HCT116 (cell line): Measurements from ENCODE around the gene TBC1D8. TPM values are rescaled to one million over a fixed set of nuclear protein-coding genes. Genes with fewer than 3 reads are reported as not detected.
A peak's percentile ranks its signal among the peaks of the same experiment; 100 is the strongest.

Experiments
- ATAC-seq: fragments of 200-7000 bp; cut with Tn5 transposase; 2 replicates; pipeline ENCODE4 v1.9.1; 2020; ENCODE audit warnings: mild to moderate bottlenecking, moderate library complexity
- BruUV-seq: library from RNA; stranded (reverse); fragments of 400-500 nt; replicated peaks from 2 replicates; lab custom pipeline; 2021; lab: Mats Ljungman, UMichigan
- CTCF ChIA-PET: fragments of 300-600 bp; sonication (Branson Sonifier 250); formaldehyde crosslinking; loops from one replicate; lab custom pipeline; 2021; ENCODE audit warnings: antibody characterized with exemption; lab: Charles Lee
- POLR2A ChIA-PET: fragments of 300-600, 350-600 bp; sonication (Branson Sonifier 250); formaldehyde crosslinking; loops from one replicate; lab custom pipeline; 2021; ENCODE audit warnings: antibody characterized with exemption; lab: Charles Lee
- RAD21 ChIA-PET, 2 experiments: fragments of 300-600 bp; sonication (Branson Sonifier 250); formaldehyde crosslinking; loops; one replicate each; lab custom pipeline; 2023; ENCODE audit warnings: low total read pairs in 2 of 2; ENCODE audit not compliant: uncharacterized antibody in 2 of 2, unreplicated experiment in 2 of 2, low non-redundant PET in 1 of 2; lab: Charles Lee
- DNase-seq: peaks from one replicate; pipeline ENCODE4 v3.0.0-alpha.2; 2010; ENCODE audit warnings: low read depth, low spot score
- H2AFZ ChIP-seq: fragments of 200-600 bp; shearing (Covaris generic), sonication (generic); 2 replicates; pipeline ENCODE4 v1.6.1; 2017; ENCODE audit warnings: low read depth, mixed run types, mixed read lengths, antibody characterized with exemption, low read length; ENCODE audit not compliant: poor library complexity, severe bottlenecking
- H3K27ac ChIP-seq: 2 replicates; pipeline ENCODE4 v1.5.1; 2012; ENCODE audit warnings: low read depth, low read length
- H3K27me3 ChIP-seq: fragments of 200-600 bp; sonication (generic); 2 replicates; pipeline ENCODE4 v1.6.1; 2016; ENCODE audit warnings: mixed run types, low read length, mixed read lengths; ENCODE audit not compliant: insufficient read depth
- H3K36me3 ChIP-seq, 2 experiments: fragments of 200-500 bp in 1 of 2; fragments of 200-600 bp in 1 of 2; sonication (Bioruptor generic) in 1 of 2; sonication (generic) in 1 of 2; 2 replicates each; pipeline versions ENCODE4 v1.5.1 to v1.6.1; 2014 to 2016; ENCODE audit warnings: low read length in 2 of 2, inconsistent platforms in 1 of 2, mixed read lengths in 1 of 2, mixed run types in 1 of 2; ENCODE audit not compliant: insufficient read depth in 2 of 2, control insufficient read depth in 1 of 2
- H3K4me1 ChIP-seq, 2 experiments: fragments of 200-600 bp in 1 of 2; sonication (generic) in 1 of 2; 2 replicates each; pipeline versions ENCODE4 v1.5.1 to v1.6.1; 2012 to 2017; ENCODE audit warnings: low read length in 2 of 2, inconsistent platforms in 1 of 2, mild to moderate bottlenecking in 1 of 2, mixed read lengths in 1 of 2, mixed run types in 1 of 2, moderate library complexity in 1 of 2; ENCODE audit not compliant: insufficient read depth in 2 of 2, control insufficient read depth in 1 of 2
- H3K4me2 ChIP-seq: fragments of 200-600 bp; sonication (generic); 2 replicates; pipeline ENCODE4 v1.6.1; 2017; ENCODE audit warnings: mixed run types, low read length, mixed read lengths
- H3K4me3 ChIP-seq, 2 experiments: fragments of 200-600 bp in 1 of 2; sonication (generic) in 1 of 2; replicated peaks in 1 of 2; 2 replicates each; pipeline ENCODE4 v1.5.1; 2011 to 2016; ENCODE audit warnings: low read length in 2 of 2, control low read depth in 1 of 2, low read depth in 1 of 2, mild to moderate bottlenecking in 1 of 2, mixed read lengths in 1 of 2, mixed run types in 1 of 2
- H3K79me2 ChIP-seq: fragments of 200-600 bp; sonication (generic); 2 replicates; pipeline ENCODE4 v1.6.1; 2017; ENCODE audit warnings: mild to moderate bottlenecking, mixed run types, low read length, moderate library complexity, mixed read lengths; ENCODE audit not compliant: insufficient read depth
- H3K9ac ChIP-seq: fragments of 200-600 bp; sonication (generic); 2 replicates; pipeline ENCODE4 v1.6.1; 2016; ENCODE audit warnings: low read length, mixed read lengths
- H3K9me2 ChIP-seq: fragments of 200-600 bp; sonication (generic), shearing (Covaris generic); 2 replicates; pipeline ENCODE4 v1.6.1; 2017; ENCODE audit warnings: mixed run types, mild to moderate bottlenecking, moderate library complexity; ENCODE audit not compliant: insufficient read depth
- H3K9me3 ChIP-seq, 2 experiments: fragments of 200-500 bp in 1 of 2; fragments of 200-600 bp in 1 of 2; sonication (Bioruptor generic) in 1 of 2; sonication (generic) in 1 of 2; 2 replicates each; pipeline ENCODE4 v1.6.1; 2014 to 2017; ENCODE audit warnings: low read length in 2 of 2, mixed read lengths in 2 of 2, inconsistent platforms in 1 of 2, low read depth in 1 of 2, mild to moderate bottlenecking in 1 of 2, mixed run types in 1 of 2, moderate library complexity in 1 of 2; ENCODE audit not compliant: control insufficient read depth in 1 of 2, insufficient read depth in 1 of 2
- H4K20me1 ChIP-seq: fragments of 200-600 bp; sonication (generic), shearing (Covaris generic); 2 replicates; pipeline ENCODE4 v1.6.1; 2017; ENCODE audit warnings: mixed run types, mild to moderate bottlenecking, moderate library complexity; ENCODE audit not compliant: insufficient read depth
- ATF3 ChIP-seq: IDR thresholded peaks from 2 replicates; pipeline ENCODE4 v1.6.1; 2012
- CEBPB ChIP-seq: IDR thresholded peaks from 2 replicates; pipeline ENCODE4 v1.6.1; 2012; ENCODE audit warnings: low read depth
- CTCF ChIP-seq, 3 experiments: fragments of 200-600 bp in 1 of 3; sonication (generic) in 1 of 3; IDR thresholded peaks in 2 of 3; conservative IDR thresholded peaks in 1 of 3; 2 replicates each; pipeline ENCODE4 v1.5.1; 2012 to 2017; ENCODE audit warnings: low read depth in 2 of 3, low read length in 2 of 3, antibody characterized with exemption in 1 of 3, borderline replicate concordance in 1 of 3, control low read depth in 1 of 3, mild to moderate bottlenecking in 1 of 3, mixed read lengths in 1 of 3, mixed run types in 1 of 3, moderate library complexity in 1 of 3; ENCODE audit not compliant: insufficient read depth in 1 of 3
- EGR1 ChIP-seq: IDR thresholded peaks from 2 replicates; pipeline ENCODE4 v1.6.1; 2012; ENCODE audit warnings: low read depth
- EZH2 ChIP-seq: fragments of 200-600 bp; sonication (generic); IDR thresholded peaks from 2 replicates; pipeline ENCODE4 v1.6.1; 2017; ENCODE audit warnings: antibody characterized with exemption, mixed run types
- EZH2phosphoT487 ChIP-seq: fragments of 200-600 bp; IDR thresholded peaks from 2 replicates; pipeline ENCODE4 v1.6.1; 2018; ENCODE audit warnings: antibody characterized with exemption, borderline replicate concordance
- JUND ChIP-seq: IDR thresholded peaks from 2 replicates; pipeline ENCODE4 v1.6.1; 2012
- POLR2AphosphoS5 ChIP-seq: IDR thresholded peaks from 2 replicates; pipeline ENCODE4 v1.6.1; 2011; ENCODE audit warnings: mild to moderate bottlenecking, low read depth, low read length, moderate library complexity
- RAD21 ChIP-seq: IDR thresholded peaks from 2 replicates; pipeline ENCODE4 v1.6.1; 2012; ENCODE audit warnings: low read depth, mild to moderate bottlenecking
- SP1 ChIP-seq: IDR thresholded peaks from 2 replicates; pipeline ENCODE4 v1.6.1; 2012; ENCODE audit warnings: low read depth
- ZBTB33 ChIP-seq: IDR thresholded peaks from 2 replicates; pipeline ENCODE4 v1.6.1; 2011; ENCODE audit warnings: mild to moderate bottlenecking, low read length, moderate library complexity; ENCODE audit not compliant: insufficient replicate concordance; ENCODE audit errors: extremely low read depth
- ZNF274 ChIP-seq: fragments of 200-500 bp; sonication (Bioruptor generic); IDR thresholded peaks from 2 replicates; pipeline ENCODE4 v1.6.1; 2014; ENCODE audit warnings: mild to moderate bottlenecking, low read depth, low read length, inconsistent platforms
- intact Hi-C: fragments of 100-400 bp; cut with micrococcal nuclease; formaldehyde crosslinking; loops from 2 replicates; pipeline ENCODE4 v1.10.0; 2022
- total RNA-seq: library from RNA; stranded (reverse); gene quantifications from one replicate; pipeline ENCODE4 v1.2.1, GENCODE V29; 2021; ENCODE audit not compliant: unreplicated experiment

TBC1D8 gene
- total RNA-seq, 1 experiment from 2014 or later, result 44.0 TPM

GRCh38 chr2:101152272-101153076 is 1.3 kb upstream of the TBC1D8 start:
- H3K9me2 ChIP-seq, result no peaks in the 10 kb centered on the region
- H3K79me2 ChIP-seq, result peaks cover 33% of the 10 kb centered on the region
- BruUV-seq, result no TSS peak
- no peaks in the 10 kb centered on the region for H3K36me3 ChIP-seq
- H4K20me1 ChIP-seq, result no peaks in the 10 kb centered on the region; the same call in 1 of the 2 replicates
- ChIA-PET CTCF (interaction anchor here (0.7 to 4.4 kb wide), 14 partner anchors 14 to 545 kb away, joined by 3 to 33 read pairs (median 4); no protein-coding TSS in a partner anchor), RAD21 (interaction anchor here (1.1 to 1.8 kb wide), 4 partner anchors 115 to 558 kb away, joined by 3 to 4 read pairs (median 4); no protein-coding TSS in a partner anchor), POLR2A (interaction anchor here (1.2 to 1.8 kb wide), 2 partner anchors 28 to 150 kb away, joined by 4 read pairs; partner anchors contain the start of gene RPL31)
- H3K27ac ChIP-seq, result no peak overlapping the region
- DNase-seq, result peak; percentile 40
- ATAC-seq, result no peak
- peak overlapping the region; percentile 78 for H3K4me2 ChIP-seq
- H3K9ac ChIP-seq, result no peak overlapping the region
- H3K9me3 ChIP-seq, result no peaks in the 10 kb centered on the region
- H3K27me3 ChIP-seq, result no peaks in the 10 kb centered on the region
- no peak overlapping the region for H3K4me3 ChIP-seq
- no peak overlapping the region for H2AFZ ChIP-seq
- intact Hi-C loops, result loop anchor here (1.0 to 10.0 kb wide), 4 partner anchors 116 to 542 kb away; no protein-coding TSS in a partner anchor
- TF ChIP-seq RAD21, result peak; percentile 95
- TF ChIP-seq EZH2, result no peak
- TF ChIP-seq CEBPB, result no peak
- TF ChIP-seq ZNF274, result no peak
- TF ChIP-seq CTCF (IDR thresholded peaks at IDR 0.05 in 2 of 3, conservative IDR thresholded peaks at IDR 0.05 in 1 of 3; ENCODE audit: borderline replicate concordance in 1 of 3, insufficient read depth in 1 of 3, low read depth in 2 of 3, low read length in 2 of 3), result peak; percentile 63 to 75 (median 73)
- TF ChIP-seq JUND, result no peak
- TF ChIP-seq ATF3, result no peak
- 0 out of 2 replicates have a peak, but pooled peaks have one; percentile 21 for TF ChIP-seq EGR1
- TF ChIP-seq SP1, result no peak
- no peak for TF ChIP-seq POLR2AphosphoS5
- no peak for TF ChIP-seq ZBTB33
- TF ChIP-seq EZH2phosphoT487, result no peak
- peaks cover 22 to 46% of the 10 kb centered on the region in 2 experiments for H3K4me1 ChIP-seq
